Liver (tissue), 9 donors: ENCODE results near the gene APEX1. TPM values are rescaled to one million over a fixed set of nuclear protein-coding genes. Genes with fewer than 3 reads are reported as not detected.

Source experiments
- DNase-seq: peaks from one replicate; pipeline ENCODE4 v3.0.0-alpha.2; 2017; ENCODE audit warnings: low spot score
- H3K27ac ChIP-seq, 2 donors: one replicate each; pipeline ENCODE4 v1.7.0; 2013; ENCODE audit warnings: inconsistent platforms in 2 of 2, low read length in 2 of 2, control low read depth in 1 of 2, low read depth in 1 of 2, mild to moderate bottlenecking in 1 of 2
- H3K27me3 ChIP-seq, 4 donors: one replicate each; pipeline versions ENCODE4 v1.6.1 to v1.7.0; 2013; ENCODE audit warnings: low read length in 3 of 4, inconsistent platforms in 1 of 4, mild to moderate bottlenecking in 1 of 4, moderate library complexity in 1 of 4; ENCODE audit not compliant: control insufficient read depth in 4 of 4, insufficient read depth in 4 of 4
- H3K36me3 ChIP-seq, 4 donors: one replicate each; pipeline versions ENCODE4 v1.6.1 to v1.7.0; 2013; ENCODE audit warnings: low read length in 3 of 4, mild to moderate bottlenecking in 3 of 4, low read depth in 1 of 4, moderate library complexity in 1 of 4; ENCODE audit not compliant: control insufficient read depth in 4 of 4, insufficient read depth in 3 of 4
- H3K4me1 ChIP-seq, 4 donors: one replicate each; pipeline versions ENCODE4 v1.6.1 to v1.7.0; 2013; ENCODE audit warnings: low read length in 3 of 4, mild to moderate bottlenecking in 3 of 4, moderate library complexity in 1 of 4; ENCODE audit not compliant: control insufficient read depth in 4 of 4, insufficient read depth in 4 of 4
- H3K4me3 ChIP-seq, 3 donors: one replicate each; pipeline versions ENCODE4 v1.6.1 to v1.7.0; 2013; ENCODE audit warnings: low read length in 3 of 3, control low read depth in 1 of 3, low read depth in 1 of 3, mild to moderate bottlenecking in 1 of 3
- H3K9ac ChIP-seq, 2 donors: one replicate each; pipeline ENCODE4 v1.7.0; 2013; ENCODE audit warnings: low read length in 2 of 2, mild to moderate bottlenecking in 2 of 2, moderate library complexity in 2 of 2, control low read depth in 1 of 2, low read depth in 1 of 2
- H3K9me3 ChIP-seq, 4 donors: one replicate each; pipeline versions ENCODE4 v1.6.1 to v1.7.0; 2013; ENCODE audit warnings: low read length in 3 of 4; ENCODE audit not compliant: control insufficient read depth in 4 of 4
- ATF3 ChIP-seq: IDR thresholded peaks from 2 replicates; pipeline ENCODE4 v1.6.1; 2016; ENCODE audit warnings: antibody characterized with exemption
- CTCF ChIP-seq: fragments of 150-350 bp; IDR thresholded peaks from 2 replicates; pipeline ENCODE4 v1.5.1; 2017; ENCODE audit warnings: improper control_type of control experiment, low read depth, low read length; ENCODE audit not compliant: missing input control
- EGR1 ChIP-seq, 2 donors: IDR thresholded peaks; 2 replicates each; pipeline ENCODE4 v1.6.1; 2016 to 2018; ENCODE audit warnings: antibody characterized with exemption in 2 of 2, low read depth in 2 of 2
- FOXA1 ChIP-seq: IDR thresholded peaks from 2 replicates; pipeline ENCODE4 v1.6.1; 2016; ENCODE audit warnings: antibody characterized with exemption
- FOXA2 ChIP-seq: IDR thresholded peaks from 2 replicates; pipeline ENCODE4 v1.6.1; 2016; ENCODE audit warnings: antibody characterized with exemption
- GABPA ChIP-seq, 2 donors: IDR thresholded peaks in 1 of 2; conservative IDR thresholded peaks in 1 of 2; 2 replicates each; pipeline ENCODE4 v1.6.1; 2016; ENCODE audit warnings: antibody characterized with exemption in 2 of 2, mild to moderate bottlenecking in 1 of 2, moderate library complexity in 1 of 2
- HNF4A ChIP-seq, 2 donors: conservative IDR thresholded peaks; 2 replicates each; pipeline ENCODE4 v1.6.1; 2016; ENCODE audit warnings: antibody characterized with exemption in 2 of 2, mild to moderate bottlenecking in 2 of 2
- HNF4G ChIP-seq: IDR thresholded peaks from 2 replicates; pipeline ENCODE4 v1.6.1; 2016; ENCODE audit warnings: antibody characterized with exemption
- JUND ChIP-seq, 2 donors: IDR thresholded peaks; 2 replicates each; pipeline ENCODE4 v1.6.1; 2016; ENCODE audit warnings: antibody characterized with exemption in 2 of 2
- NR2F2 ChIP-seq: IDR thresholded peaks from 2 replicates; pipeline ENCODE4 v1.6.1; 2016; ENCODE audit warnings: antibody characterized with exemption
- RAD21 ChIP-seq, 2 donors: IDR thresholded peaks; 2 replicates each; pipeline ENCODE4 v1.6.1; 2016; ENCODE audit warnings: antibody characterized with exemption in 2 of 2, mild to moderate bottlenecking in 2 of 2
- REST ChIP-seq: IDR thresholded peaks from 2 replicates; pipeline ENCODE4 v1.6.1; 2016; ENCODE audit warnings: antibody characterized with exemption, mild to moderate bottlenecking
- RXRA ChIP-seq, 2 donors: IDR thresholded peaks; 2 replicates each; pipeline ENCODE4 v1.6.1; 2017 to 2018; ENCODE audit warnings: antibody characterized with exemption in 2 of 2, mild to moderate bottlenecking in 1 of 2
- TAF1 ChIP-seq: conservative IDR thresholded peaks from 2 replicates; pipeline ENCODE4 v1.6.1; 2016; ENCODE audit warnings: antibody characterized with exemption, mild to moderate bottlenecking
- ZBTB33 ChIP-seq: IDR thresholded peaks from 2 replicates; pipeline ENCODE4 v1.6.1; 2016; ENCODE audit warnings: antibody characterized with exemption
- WGBS: extraction: QIAGEN DNeasy Blood & Tissue Kit; methylation state at CpG from one replicate; pipeline ENCODE4 v1.1.7; 2013; 5-methylcytosine and 5-hydroxymethylcytosine counted together
- polyA plus RNA-seq, 2 donors: library from polyadenylated mRNA; stranded (reverse) in 1 of 2; unstranded in 1 of 2; fragments of 200-250 nt in 1 of 2; fragments of >200 nt in 1 of 2; fragmentation: Nextera tagmentation in 1 of 2; extraction: Ambion mirVana in 1 of 2; gene quantifications; one replicate each; pipeline versions ENCODE4 v1.2.1 to v1.2.3, GENCODE V29; 2013 to 2015
- total RNA-seq, 2 donors: library from RNA; depleted of rRNA; stranded (reverse); fragments of >200 nt; gene quantifications; one replicate each; pipeline ENCODE4 v1.2.3, GENCODE V29; 2014
- donor health status: healthy.
- donor health status: healthy.
- donor health status: healthy.
- donor health status: healthy.
- donor health status: healthy.

APEX1 gene
- total and polyA plus RNA-seq, 4 donors = 32.4 to 64.5 (median 46.7) TPM

- Histone ChIP-seq H3K36me3 (peaks cover 9 to 30% (median 20%) of the 10 kb centered on the region in 4 donors), H3K27me3 (no peaks in the 10 kb centered on the region), H3K9me3 (no peaks in the 10 kb centered on the region), H3K27ac (no peak overlapping the region), H3K9ac (no peak overlapping the region), H3K4me3 (no peak overlapping the region), H3K4me1 (peaks cover 0 to 14% (median 8%) of the 10 kb centered on the region in 4 donors)
- DNase-seq = no peak
- TF ChIP-seq NR2F2 (no peak), FOXA2 (no peak), FOXA1 (no peak), CTCF (no peak), HNF4A (conservative IDR thresholded peaks at IDR 0.05) (no peak)
- WGBS = 93% methylated on average over 2 of the region's 2 CpGs
Observed at GRCh38 chr14:20409226-20409625, 45.8 kb upstream of the APEX1 start.

GRCh38 chr14:20412411-20412810 is 42.6 kb upstream of the APEX1 start:
- H3K9ac ChIP-seq = no peak overlapping the region
- peak overlapping the region in 2 of 3 donors; percentile 71 to 76 for H3K4me3 ChIP-seq
- 5% methylated on average over 7 of the region's 7 CpGs for WGBS
- TF ChIP-seq JUND (IDR thresholded peaks at IDR 0.05) (no peak), RXRA (IDR thresholded peaks at IDR 0.05) (no peak), RAD21 (IDR thresholded peaks at IDR 0.05) (no peak), HNF4G (no peak)
- no peak for DNase-seq
- H3K36me3 ChIP-seq = peaks cover 5 to 9% (median 6%) of the 10 kb centered on the region in 4 donors
- peaks cover 0 to 14% (median 8%) of the 10 kb centered on the region in 4 donors for H3K4me1 ChIP-seq
- H3K27me3 ChIP-seq = no peaks in the 10 kb centered on the region
- H3K27ac ChIP-seq = peak overlapping the region; percentile 78 to 92
- H3K9me3 ChIP-seq = no peaks in the 10 kb centered on the region

GRCh38 chr14:20412876-20413743 is 41.9 kb upstream of the APEX1 start, which contains the start of gene TEP1:
TEP1 (minus strand) TSS chr14:20413501; CDS start chr14:20408439, 5,062 bp downstream.
- WGBS = under 1% methylated on average over 43 of the region's 43 CpGs
- H3K27ac ChIP-seq = peak within 1 kb of the TSS; percentile 78 to 92
- peaks cover 0 to 14% (median 8%) of the 10 kb centered on the region in 4 donors for H3K4me1 ChIP-seq
- H3K9ac ChIP-seq = peak within 1 kb of the TSS; percentile 60 to 77
- peak within 1 kb of the TSS; percentile 71 to 76 (median 75) for H3K4me3 ChIP-seq
- H3K27me3 ChIP-seq = no peaks in the 10 kb centered on the region
- peaks cover 0 to 3% (median 2%) of the 10 kb centered on the region in 4 donors for H3K36me3 ChIP-seq
- no peaks in the 10 kb centered on the region for H3K9me3 ChIP-seq
- DNase-seq = peak; percentile 77
- no peak for TF ChIP-seq REST
- TF ChIP-seq EGR1 (IDR thresholded peaks at IDR 0.05; ENCODE audit: low read depth in 2 of 2) = no peak
- TF ChIP-seq NR2F2 = no peak
- peak in 1 of 2 donors; percentile 32 for TF ChIP-seq JUND (IDR thresholded peaks at IDR 0.05)
- TF ChIP-seq RAD21 (IDR thresholded peaks at IDR 0.05) = peak in 1 of 2 donors; percentile 46
- TF ChIP-seq ATF3 = no peak
- TF ChIP-seq RXRA (IDR thresholded peaks at IDR 0.05) = peak in 1 of 2 donors; percentile 45
- TF ChIP-seq GABPA (IDR thresholded peaks at IDR 0.05 in 1 of 2, conservative IDR thresholded peaks at IDR 0.05 in 1 of 2) = peak; percentile 37 to 85
- no peak for TF ChIP-seq CTCF
- TF ChIP-seq TAF1 = peak; percentile 69
- no peak for TF ChIP-seq HNF4G
- no peak for TF ChIP-seq ZBTB33
